ENCODE data around the gene TES.

TES gene

DNA sequence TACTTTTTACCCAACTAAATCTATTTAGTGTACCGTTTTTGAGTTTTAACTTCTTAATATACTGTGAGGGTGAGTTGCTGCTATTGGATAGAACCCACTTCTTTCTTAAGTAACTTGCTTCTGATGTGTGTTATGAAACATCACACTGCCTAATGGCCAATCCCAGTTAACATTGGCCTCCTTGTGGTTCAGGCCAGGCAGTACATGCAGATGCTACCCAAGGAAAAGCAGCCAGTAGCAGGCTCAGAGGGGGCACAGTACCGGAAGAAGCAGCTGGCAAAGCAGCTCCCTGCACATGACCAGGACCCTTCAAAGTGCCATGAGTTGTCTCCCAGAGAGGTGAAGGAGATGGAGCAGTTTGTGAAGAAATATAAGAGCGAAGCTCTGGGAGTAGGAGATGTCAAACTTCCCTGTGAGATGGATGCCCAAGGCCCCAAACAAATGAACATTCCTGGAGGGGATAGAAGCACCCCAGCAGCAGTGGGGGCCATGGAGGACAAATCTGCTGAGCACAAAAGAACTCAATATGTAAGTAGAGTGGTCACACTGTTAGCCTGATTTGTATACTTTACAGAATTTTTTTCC lies 39.7 kb downstream of the TES start:
- DNase-seq: no peak

DNA sequence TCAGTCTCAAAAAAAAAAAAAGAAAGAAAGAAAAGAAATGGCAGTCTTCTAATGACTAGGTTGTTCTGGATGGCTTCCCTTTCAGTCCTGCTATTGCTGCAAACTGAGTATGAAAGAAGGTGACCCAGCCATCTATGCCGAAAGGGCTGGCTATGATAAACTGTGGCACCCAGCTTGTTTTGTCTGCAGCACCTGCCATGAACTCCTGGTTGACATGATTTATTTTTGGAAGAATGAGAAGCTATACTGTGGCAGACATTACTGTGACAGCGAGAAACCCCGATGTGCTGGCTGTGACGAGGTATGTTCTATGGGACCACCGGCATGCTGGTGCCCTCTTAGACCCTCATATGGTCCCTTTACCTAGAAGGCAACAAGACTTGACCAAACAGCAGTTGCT lies 41.3 kb downstream of the TES start:
- DNase-seq: no peak

DNA sequence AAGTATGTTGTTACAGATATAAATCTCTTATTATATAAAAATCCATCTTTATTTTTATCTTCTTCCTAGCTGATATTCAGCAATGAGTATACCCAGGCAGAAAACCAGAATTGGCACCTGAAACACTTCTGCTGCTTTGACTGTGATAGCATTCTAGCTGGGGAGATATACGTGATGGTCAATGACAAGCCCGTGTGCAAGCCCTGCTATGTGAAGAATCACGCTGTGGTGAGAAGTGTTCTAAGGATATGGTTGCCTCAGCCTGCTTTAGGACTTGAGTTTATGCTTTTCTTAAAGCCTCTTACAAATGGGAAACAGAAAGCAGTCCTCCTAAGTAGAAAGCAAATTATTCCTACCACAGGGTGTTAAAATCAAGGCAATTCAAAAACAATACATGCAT lies 41.9 kb downstream of the TES start:
- DNase-seq: no peak

DNA sequence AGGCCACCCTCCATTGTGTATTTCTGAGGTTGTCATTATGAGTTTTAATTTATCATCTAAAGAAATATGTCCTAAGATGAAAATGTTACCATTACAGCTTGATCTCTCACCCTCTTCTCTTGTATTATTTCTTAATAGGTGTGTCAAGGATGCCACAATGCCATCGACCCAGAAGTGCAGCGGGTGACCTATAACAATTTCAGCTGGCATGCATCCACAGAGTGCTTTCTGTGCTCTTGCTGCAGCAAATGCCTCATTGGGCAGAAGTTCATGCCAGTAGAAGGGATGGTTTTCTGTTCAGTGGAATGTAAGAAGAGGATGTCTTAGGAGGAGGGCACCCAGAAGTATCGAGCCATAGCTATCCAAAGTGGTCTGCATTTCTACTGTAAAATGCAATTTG lies 46.8 kb downstream of the TES start:
- DNase-seq: no peak

DNA sequence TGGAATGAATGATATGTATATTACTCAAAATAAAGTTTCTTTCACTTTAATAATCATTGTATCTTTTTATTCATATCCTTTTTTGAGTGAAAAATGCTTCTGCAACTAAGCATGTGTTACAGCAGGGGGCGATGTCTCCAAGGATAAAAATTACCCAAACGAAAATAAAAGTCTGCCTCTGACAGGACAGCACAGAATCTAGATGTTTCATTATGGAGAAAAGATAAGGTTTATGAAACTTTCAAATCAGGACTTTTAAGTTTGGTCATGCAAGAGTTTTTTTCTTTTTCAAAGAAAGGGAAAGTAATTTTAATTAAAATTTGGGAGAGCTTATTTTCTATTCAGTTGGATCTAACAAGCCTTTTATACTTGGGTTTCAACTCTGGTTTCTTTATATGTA lies 48.4 kb downstream of the TES start:
- peak; percentile 28 to 58 for DNase-seq

DNA sequence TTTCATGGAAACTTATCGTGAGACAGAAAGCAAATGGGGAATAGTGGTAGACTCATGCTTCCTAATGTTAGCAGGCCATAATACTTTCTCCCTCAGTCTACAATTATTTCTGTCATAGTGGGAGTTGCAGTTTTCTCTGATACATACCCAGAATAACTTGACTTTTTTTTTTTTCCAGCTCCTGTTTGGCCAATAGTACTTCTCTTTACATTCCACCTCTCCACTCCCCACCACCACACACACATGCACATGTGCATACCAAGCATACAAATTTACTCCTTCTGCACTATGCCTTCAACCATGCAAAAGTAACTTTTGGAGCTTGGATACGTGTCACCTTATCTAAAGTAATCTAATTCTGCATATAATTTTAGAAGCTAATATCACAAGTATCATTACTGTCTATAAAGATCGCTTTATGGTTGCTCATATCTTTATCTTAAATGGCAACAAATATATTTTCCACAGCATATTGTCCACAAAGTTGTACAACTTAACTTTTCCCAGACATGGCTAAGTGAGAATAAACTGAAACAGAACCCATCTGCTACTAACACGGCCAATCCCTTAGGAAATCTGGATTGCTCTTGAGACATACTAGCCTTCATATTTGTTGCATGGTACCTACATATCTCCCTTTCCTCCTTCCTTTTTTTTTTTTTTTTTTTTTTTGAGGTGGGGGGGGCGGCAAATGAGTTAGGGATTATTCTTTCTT lies 49.0 kb downstream of the TES start:
- DNase-seq: no peak

DNA sequence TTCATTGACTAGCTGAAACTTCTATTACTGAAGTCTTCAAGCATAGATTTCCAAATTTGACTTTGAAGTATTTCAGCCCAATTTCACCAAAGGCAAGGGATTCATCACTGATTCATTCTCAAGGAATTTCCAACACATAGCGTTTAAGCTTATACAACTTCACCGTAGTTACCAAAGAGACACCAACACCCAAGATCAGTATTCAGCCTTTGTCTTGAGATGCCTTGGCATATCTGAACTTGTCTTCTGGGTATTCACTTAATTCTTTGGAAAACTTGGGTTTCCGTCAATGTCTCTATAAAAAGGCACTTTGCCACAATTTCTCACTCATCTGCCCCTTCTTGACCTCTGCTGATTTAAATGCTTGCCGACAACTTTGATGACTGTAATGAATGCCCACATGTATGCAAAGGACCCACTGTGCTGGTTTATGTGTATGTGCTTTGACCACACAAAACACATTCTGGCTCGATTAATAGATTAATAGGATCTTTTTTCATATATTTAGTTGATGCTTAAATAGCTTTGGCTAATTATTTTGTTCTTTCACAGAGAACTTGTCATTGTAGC lies 49.6 kb downstream of the TES start:
- no peak for DNase-seq

DNA sequence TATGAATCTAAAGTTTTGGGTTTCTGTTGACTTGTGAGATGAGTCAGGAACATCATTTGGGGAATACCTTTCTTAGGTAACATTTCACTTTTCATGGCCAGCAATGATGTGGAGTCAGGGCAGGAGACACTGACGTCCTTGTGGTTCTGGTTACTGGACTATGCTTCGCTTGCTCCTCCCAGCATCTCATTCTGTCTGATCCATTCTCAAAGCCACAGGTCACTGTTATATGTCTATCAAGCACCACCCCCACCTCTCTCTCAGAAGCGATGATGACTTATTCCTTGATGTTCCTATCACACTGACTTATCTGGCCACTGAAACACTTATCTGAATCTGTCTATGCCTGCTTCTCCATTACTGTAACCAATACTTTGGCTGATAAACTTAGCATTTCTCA lies 51.6 kb downstream of the TES start:
- no peak for DNase-seq

DNA sequence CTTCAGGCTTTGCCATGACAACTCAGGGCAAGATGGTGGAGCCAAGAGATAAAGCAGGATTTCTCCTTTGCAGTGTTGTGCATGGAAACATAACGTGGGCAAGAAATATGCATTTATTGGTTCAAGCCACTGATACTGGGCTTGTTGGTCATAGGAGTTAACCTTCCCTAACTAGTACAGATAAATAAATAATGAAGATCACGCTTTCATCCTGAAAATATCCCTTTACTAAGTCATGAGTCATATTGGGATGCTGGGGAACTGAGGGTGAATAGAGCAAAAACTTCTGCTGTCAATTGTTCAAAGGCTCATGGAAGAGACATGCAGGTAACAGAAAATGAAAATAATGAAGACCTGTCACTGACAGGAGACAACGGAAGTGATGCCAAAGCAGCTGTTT lies 55.5 kb downstream of the TES start:
- DNase-seq: no peak

DNA sequence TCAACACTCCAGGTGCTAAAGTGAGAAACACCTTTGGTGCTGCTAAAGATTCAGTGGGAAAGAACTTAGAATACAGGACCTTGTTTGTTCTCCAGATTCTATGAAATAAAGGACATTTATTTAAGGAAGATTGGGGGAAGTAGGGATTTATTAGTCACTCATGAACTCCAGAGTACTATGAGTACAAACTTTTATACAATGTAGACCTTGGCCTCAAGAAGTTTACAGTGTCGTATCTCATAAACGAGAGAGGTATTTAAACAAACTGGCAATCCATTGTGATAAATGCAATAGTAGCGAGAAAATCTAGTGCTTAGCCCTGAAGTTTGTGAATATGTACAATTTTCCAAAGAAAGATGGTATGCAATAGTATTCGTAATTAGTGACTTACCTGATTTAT lies 59.1 kb downstream of the TES start:
- DNase-seq: no peak

DNA sequence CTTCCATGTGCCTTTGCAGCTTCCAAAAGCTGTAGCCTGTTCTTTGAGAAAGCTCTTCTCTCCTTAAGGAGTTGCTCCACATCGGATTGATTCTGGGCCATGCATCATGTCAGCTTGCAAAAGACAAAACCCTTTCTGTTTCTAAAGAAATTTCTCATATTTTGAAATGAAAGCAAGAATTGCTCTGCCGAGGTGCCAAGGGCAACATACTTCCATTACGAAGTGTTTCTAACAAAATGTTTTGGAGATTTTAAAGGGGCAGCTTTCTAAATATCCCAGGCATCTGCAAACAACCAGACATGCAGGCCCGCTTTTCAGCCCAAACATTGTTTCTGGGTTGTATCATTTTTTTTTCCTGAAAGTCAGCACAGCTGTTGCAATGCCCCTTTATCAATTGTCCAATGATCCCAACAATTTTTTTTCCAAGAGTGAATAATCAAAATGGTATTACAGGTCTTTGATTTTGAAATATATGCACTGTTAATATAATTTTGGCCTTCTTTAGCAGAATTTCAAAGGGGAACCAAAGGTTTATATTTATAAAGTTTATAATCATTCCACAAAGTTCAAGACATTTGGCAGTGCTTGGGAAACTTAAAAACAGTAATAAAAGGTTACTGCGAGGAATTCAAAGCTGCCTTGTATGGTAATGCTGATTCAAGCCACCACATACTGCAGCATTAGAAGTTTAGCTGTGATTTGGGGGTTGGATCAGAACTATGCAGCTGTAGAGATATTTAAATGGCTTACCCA lies 61.0 kb downstream of the TES start:
- DNase-seq: no peak

DNA sequence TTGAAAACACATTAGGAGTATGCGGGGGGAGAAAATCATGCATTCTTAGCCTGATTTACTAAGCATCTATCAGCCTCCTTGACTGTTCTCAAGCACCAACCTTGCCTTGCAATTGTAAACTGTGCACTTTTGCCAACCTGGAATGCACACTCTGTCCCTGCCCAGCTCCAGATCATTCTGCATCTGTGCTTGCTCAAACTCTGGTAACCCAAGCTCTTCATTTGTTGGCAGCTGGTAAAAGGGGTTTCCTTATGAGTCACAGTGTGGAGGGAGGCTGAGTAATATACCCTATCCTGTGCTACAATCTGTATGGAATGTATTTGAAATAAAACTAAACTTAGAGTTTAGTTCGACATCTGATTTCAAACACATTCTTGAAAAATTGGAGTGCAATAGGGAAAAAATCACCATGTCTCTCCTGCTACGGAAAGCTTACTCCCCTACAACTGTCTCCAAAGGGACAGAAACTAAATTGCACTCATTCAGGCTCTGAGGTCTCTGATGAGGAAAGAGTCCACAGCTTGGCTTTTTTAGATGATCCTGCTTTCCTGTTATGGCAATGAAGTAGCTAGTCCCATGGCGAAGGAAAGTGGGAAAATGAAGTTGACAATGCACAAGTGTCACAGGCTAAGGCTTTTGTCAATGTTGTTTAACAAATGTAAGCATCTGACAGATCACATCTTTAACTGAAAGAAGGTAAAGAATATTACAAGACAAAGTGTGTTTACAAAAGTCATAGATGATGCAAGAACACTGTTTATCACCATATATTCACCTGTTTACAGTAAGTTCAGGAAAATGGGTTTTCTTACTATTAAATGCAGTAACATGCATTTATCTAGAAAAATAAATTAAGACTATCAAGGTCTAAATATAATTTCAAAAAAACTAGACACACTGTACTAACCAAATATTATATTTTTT lies 61.9 kb downstream of the TES start:
- no peak for DNase-seq

DNA sequence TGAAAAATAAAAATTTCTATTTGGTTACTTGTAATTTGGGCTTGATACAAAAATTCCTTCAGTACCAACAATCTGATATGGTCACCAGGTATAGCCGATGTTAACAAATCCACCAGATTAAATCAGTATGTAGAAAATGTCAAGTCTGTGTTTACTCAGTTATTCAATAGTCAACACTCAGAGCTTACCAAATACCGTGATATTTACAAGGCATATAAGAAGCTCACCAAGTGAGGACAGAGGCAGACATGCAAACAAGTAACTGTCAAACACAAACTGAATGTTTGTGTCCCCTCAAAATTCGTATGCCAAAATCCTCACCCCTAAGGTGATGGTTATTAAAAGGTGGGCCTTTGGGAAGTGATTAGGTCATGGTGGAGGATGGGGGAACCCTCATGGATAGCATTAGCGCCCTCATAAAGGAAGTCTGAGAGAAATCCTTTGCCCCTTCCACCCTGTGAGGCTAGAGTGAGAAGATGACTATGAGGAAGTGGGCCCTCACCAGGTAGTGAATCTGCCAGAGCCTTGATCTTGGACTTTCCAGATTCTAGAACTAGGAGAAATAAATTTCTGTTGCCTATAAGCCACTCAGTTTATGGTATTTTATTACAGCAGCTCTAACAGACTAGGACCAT lies 63.1 kb downstream of the TES start:
- no peak for DNase-seq

DNA sequence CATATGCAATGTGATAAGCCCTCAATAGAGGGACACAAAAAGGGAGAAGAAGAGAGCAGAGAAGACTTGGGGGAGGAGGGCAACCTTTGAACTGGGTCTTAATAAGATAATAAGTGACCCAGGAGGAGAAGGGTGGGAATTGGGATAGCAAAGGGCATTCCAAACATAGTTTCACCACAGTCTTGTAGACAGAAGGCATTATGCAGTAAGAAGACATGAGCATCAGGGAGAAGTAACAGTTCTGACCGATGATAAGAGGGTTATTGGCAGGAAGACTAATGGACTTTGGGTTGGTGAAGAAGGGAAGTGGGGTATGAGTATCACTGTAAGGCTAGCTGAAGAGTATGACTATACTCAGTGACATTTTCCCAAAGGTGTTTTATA lies 63.6 kb downstream of the TES start:
- DNase-seq: no peak

DNA sequence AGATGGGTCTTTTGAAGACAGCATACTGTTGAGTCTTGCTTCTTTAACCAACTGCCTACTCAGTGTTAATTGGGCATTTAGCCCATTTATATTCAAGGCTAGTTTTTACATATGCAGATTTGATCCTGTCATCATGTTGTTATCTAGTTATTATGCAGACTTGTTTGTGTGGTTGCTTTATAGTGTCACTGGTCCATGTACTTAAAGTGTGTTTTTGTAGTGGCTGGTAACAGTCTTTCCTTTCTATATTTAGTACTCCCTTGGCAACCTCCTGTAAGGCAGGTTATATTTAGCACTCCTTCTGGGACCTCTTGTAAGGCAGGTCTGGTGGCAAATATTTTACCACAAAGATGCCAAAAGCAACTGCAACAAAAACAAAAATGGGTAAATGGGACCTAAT lies 66.7 kb downstream of the TES start:
- no peak for DNase-seq

DNA sequence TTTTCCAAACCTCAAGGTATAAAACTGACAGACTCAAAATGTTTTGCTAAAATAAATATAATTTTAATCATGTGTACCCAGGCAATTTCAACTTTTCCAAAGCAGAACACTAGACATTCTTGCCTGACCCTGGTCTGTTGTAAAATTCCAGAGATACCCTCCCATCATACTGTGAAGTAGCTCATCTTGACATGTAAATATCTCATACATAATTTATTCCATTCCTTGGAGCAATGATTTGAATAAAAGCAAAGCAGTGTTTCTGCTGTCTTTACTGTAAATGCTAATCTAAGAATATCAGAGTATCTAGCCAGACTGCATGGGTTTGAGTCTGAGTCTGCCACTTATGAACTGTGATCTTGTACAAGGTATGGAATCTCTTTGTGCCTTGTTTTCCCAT lies 68.9 kb downstream of the TES start:
- no peak for DNase-seq

DNA sequence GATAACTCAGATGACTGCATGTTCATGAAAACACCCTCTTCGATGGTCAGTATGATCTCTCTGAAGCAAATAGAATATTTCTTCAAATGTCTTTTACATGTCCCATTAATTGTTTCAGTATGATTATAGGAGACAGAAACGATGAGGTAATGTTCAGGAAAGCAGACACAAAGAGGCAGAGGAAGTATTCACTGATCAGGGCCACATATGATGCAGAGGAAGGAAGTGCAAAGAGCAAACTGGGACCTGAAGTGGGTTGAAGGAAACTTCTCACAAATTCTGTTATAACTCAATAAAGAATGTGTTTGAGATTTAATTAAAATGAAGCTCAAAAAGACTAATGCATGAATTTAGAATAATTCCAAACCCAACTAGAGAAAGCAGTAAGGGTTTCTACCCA lies 70.5 kb downstream of the TES start:
- DNase-seq: no peak

DNA sequence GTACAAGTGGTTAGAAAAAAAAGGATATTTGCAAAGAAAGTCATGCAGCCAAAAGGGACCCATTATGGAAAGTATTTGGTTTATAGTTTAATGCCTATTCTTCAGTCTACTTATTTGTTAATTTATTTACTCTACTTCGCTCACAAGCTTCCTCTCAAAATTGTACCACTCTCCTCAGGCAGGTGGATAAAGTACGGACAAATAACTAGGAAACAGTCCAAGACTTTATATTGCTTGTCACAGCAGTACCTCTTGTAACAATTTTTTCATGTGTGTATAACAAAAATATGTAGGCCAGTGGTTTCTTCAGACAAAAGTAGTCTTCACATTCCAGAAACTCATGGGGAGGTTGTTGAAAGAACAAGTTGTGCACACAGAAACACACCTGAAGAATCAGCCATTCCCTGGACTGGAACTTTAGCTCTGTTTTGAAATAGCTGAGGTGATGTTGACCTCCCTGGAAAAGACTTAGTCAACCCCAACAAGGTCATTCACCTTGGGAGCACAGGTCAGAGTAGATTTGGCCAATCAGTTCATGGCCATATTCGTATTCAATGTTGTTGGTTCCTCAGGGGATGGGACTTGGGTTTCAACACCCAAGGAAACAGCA lies 73.4 kb downstream of the TES start:
- no peak for DNase-seq

DNA sequence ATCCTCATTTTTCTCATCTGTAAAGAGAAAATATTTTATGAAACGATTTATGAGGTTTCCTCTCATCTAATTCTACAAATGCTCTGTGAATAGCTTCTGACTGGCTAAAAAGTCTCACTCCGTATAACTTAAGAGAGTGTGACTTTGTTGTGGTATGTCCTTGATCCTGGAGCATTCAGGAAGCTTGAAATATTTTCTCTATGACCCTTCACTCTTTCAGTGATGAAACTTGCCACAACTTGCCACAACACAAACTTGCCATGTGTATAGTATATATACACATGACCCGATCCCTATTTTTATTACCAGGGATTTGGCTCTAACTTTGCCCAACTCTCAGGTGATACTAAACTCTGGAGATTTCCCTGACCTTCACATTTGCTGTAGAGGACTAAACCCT lies 74.1 kb downstream of the TES start:
- no peak for DNase-seq

DNA sequence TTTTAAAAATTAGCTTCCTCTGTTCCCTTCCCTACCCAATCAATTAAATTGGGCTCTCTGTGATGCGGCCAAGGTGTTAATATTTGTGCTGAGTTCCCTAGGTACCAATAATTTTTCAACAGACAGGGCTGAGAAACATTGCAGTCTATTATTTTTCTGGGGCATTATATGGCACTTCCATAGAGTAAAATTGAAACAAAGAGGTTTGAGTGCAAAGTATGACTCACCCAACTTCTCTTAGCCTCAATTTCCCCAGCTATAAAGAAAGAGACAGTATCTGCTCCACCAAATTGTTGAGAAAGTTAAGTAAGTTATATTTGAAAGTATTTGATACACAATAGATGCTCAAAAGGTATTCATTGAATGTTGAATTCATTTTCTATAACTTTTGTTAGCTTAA lies 74.9 kb downstream of the TES start:
- no peak for DNase-seq

DNA sequence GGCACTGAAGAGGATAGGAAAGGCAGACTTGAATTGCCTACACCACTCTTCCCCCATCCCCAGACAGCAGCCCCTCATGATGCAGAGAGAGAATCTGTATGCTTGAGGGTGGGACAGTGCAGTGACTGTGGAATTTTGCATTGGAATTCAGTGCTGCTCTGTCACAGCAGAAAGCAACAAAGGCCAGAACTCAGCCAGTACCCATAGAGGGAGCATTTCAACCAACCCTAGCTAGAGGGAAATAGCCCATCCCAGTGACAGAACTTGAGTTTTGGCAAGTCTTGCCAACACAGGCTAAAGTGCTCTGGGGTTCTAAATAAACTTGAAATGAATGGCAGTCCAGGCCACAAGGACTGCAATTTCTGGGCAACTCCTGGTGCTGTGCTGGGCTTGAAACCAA lies 80.4 kb downstream of the TES start:
- DNase-seq: no peak

DNA sequence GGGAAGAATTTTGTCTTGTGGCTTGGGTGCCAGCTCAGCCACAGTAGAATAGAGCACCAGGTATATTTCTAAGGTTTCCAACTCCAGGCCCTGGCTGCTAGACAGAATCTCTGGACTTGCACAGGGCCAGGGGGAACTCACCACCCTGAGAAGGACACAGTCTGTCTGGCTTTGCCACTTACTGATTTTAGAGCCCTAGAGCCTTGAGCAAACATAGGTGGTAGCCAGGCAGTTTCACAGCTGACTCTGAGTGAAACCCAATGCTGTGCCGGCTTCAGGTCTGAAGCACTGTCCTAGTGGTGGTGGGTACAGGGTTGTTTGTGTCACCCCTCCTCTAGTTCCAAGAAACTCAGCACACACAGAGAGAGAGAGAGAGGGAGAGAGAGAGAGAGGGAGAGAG lies 81.6 kb downstream of the TES start:
- DNase-seq: no peak

Data from NCI-H2081 (cell line).